Lower leg skin (tissue), 4 donors: Measurements from ENCODE around the gene RAB11FIP4. TPM values are rescaled to one million over a fixed set of nuclear protein-coding genes. Genes with fewer than 3 reads are reported as not detected.

ENCODE experiments used
- DNase-seq, 2 donors: peaks; one replicate each; pipeline ENCODE4 v3.0.0-alpha.2; 2019; ENCODE audit warnings: low spot score in 2 of 2
- H3K4me3 ChIP-seq: fragments of 200-600 bp; sonication (generic); 2 replicates; pipeline ENCODE4 v1.5.1; 2017; ENCODE audit warnings: mild to moderate bottlenecking, low read depth; ENCODE audit not compliant: poor library complexity, severe bottlenecking
- POLR2A ChIP-seq, 2 donors: fragments of 450-650 bp; IDR thresholded peaks; one replicate each; pipeline ENCODE4 v1.6.1; 2016 to 2017; ENCODE audit warnings: antibody characterized with exemption in 2 of 2, mild to moderate bottlenecking in 1 of 2, moderate library complexity in 1 of 2
- WGBS, 2 donors: methylation state at CpG; one replicate each; pipeline ENCODE4 v1.1.5; 2018; 5-methylcytosine and 5-hydroxymethylcytosine counted together
- intact Hi-C: fragments of 100-400 bp; cut with DNase I; formaldehyde crosslinking; loops from one replicate; pipeline ENCODE4 v1.15.0; 2023; ENCODE audit warnings: low total_unique reads
- total RNA-seq, 4 donors: library from RNA; depleted of rRNA; stranded (reverse); fragments of >200 nt; gene quantifications; one replicate each; pipeline ENCODE4 v1.1.0, GENCODE V29; 2016
- TF ChIP-seq, protein P1 (sequence below), 3 donors: fragments of 450-650 bp; IDR thresholded peaks; one replicate each; pipeline ENCODE4 v1.5.1; 2016; ENCODE audit warnings: antibody characterized with exemption in 3 of 3, mild to moderate bottlenecking in 3 of 3, moderate library complexity in 2 of 3

Gene RAB11FIP4
- total RNA-seq, 4 donors from 2014 or later = 27.4 to 62.8 (median 34.1) TPM

GRCh38 chr17:31480904-31481782 is 89.7 kb downstream of the RAB11FIP4 start:
- WGBS, 2 donors = 67 to 73% methylated on average over 8 of the region's 8 CpGs
- H3K4me3 ChIP-seq = no peak overlapping the region
- DNase-seq = no peak
- TF ChIP-seq POLR2A (IDR thresholded peaks at IDR 0.05) = no peak
- intact Hi-C loops = no loop called here

- 54 to 68% methylated on average over 4 of the region's 4 CpGs for WGBS, 2 donors
- no peak for TF ChIP-seq POLR2A (IDR thresholded peaks at IDR 0.05)
- TF ChIP-seq, protein P1, sequence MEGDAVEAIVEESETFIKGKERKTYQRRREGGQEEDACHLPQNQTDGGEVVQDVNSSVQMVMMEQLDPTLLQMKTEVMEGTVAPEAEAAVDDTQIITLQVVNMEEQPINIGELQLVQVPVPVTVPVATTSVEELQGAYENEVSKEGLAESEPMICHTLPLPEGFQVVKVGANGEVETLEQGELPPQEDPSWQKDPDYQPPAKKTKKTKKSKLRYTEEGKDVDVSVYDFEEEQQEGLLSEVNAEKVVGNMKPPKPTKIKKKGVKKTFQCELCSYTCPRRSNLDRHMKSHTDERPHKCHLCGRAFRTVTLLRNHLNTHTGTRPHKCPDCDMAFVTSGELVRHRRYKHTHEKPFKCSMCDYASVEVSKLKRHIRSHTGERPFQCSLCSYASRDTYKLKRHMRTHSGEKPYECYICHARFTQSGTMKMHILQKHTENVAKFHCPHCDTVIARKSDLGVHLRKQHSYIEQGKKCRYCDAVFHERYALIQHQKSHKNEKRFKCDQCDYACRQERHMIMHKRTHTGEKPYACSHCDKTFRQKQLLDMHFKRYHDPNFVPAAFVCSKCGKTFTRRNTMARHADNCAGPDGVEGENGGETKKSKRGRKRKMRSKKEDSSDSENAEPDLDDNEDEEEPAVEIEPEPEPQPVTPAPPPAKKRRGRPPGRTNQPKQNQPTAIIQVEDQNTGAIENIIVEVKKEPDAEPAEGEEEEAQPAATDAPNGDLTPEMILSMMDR (IDR thresholded peaks at IDR 0.05) = no peak
- H3K4me3 ChIP-seq = no peak overlapping the region
- intact Hi-C loops = no loop called here
- DNase-seq = no peak
Measured at GRCh38 chr17:31481783-31482081, 90.3 kb downstream of the RAB11FIP4 start.

DNA sequence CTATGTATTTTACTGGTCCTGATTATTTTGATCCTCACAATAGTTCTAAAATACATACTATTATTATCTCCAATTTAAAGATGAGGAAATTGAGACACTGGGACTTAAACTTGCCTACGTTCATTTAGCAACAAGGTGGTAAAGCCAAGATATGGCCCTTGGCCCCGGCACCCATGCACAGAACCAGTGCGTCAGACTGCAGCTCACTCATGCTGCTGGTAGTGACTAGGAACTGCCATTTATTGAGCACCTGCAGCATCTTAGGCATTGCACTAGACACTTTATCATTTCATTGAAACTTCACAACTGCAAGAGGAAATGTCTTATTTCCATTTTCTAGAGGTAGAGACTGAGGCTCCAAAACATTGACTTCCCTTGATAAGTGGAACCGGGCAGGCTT is 93.3 kb downstream of the RAB11FIP4 start:
- no peak for TF ChIP-seq POLR2A (IDR thresholded peaks at IDR 0.05)
- TF ChIP-seq, protein P1 (IDR thresholded peaks at IDR 0.05) = no peak
- WGBS, 2 donors = 94 to 96% methylated on average over 4 of the region's 4 CpGs
- no peak overlapping the region for H3K4me3 ChIP-seq
- no peak for DNase-seq
- intact Hi-C loops = no loop called here

DNA sequence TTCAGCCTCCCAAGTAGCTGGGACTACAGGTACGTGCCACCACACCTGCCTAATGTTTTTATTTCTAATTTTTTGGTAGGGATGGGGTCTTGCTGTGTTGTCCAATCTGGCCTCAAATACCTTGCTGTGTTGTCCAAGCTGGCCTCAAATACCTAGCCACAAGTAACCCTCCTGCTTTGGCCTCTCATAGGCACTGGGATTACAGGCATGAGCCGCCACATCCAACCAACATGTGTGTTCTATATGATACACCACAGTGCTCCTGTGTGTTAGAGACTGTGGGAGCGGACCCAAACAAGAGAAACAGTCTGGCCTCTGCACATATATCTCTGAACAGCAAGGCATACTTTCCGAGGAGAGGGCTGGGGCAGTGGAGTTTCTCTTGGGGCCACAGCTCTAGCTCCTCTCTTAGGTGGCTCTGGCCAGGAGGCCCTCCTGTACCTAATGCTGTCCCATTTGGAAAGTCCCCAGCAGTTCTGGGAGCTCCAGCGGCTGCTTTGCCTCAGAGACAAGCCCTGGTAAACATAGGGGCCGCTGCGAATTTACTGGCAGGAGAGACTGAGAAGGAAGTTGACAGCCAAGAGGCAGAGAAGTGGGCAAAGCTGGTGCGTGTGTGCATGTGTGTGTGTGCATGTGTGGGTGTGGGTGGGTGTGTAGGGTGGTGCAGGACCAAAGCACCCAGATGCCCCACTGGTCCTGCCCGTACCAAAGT is 95.0 kb downstream of the RAB11FIP4 start:
- intact Hi-C loops = no loop called here
- no peak for DNase-seq
- no peak overlapping the region for H3K4me3 ChIP-seq
- 64 to 74% methylated on average over 9 of the region's 9 CpGs for WGBS, 2 donors
- TF ChIP-seq POLR2A (IDR thresholded peaks at IDR 0.05) = no peak
- TF ChIP-seq, protein P1 (IDR thresholded peaks at IDR 0.05) = no peak

DNA sequence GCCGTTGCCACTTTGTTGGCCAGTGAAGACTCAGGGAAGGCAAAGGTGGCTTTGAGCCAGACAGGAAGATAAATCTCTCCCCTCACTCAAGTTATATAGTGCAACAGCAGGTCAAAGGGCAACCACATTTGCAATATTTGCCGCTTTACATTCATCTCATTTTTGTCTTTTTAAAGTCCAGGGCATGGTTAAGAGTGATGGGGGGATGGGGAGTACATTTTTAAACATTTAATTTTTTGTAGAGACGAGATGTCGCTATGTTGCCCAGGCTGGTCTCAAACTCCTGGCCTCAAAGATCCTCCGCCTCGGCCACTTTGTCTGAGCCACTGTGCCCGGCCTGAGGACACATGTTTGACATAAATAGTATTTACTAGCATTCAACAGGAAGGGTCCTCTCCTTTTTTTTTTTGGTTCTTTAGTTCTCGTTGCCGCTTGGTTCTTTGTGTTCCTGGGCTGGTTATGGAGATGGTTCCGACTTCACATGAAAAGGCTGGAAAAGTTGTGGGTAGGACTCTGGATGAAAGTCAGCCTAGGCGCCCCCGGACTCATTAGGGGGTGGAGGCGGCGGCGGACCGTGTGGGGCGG is 95.7 kb downstream of the RAB11FIP4 start:
- 22 to 26% methylated on average over 17 of the region's 17 CpGs for WGBS, 2 donors
- intact Hi-C loops = no loop called here
- TF ChIP-seq, protein P1 (IDR thresholded peaks at IDR 0.05) = no peak
- no peak for TF ChIP-seq POLR2A (IDR thresholded peaks at IDR 0.05)
- no peak overlapping the region for H3K4me3 ChIP-seq
- no peak for DNase-seq

- DNase-seq = peak; percentile 77 to 95
- 0 to 1% methylated on average over 14 to 26 of the region's 83 CpGs for WGBS, 2 donors
- H3K4me3 ChIP-seq = peak overlapping the region; percentile 46
- TF ChIP-seq, protein P1 (IDR thresholded peaks at IDR 0.05) = no peak
- TF ChIP-seq POLR2A (IDR thresholded peaks at IDR 0.05) = no peak
- intact Hi-C loops = no loop called here
Measured at GRCh38 chr17:31487648-31488263, 96.3 kb downstream of the RAB11FIP4 start.
